Endodermal cell (in vitro differentiated cells): ENCODE results near the gene SERTM2. TPM values are rescaled to one million over a fixed set of nuclear protein-coding genes. Genes with fewer than 3 reads are reported as not detected.

Experiments used
- DNase-seq: peaks from one replicate; pipeline ENCODE4 v3.0.0-alpha.2; 2017
- H3K27ac ChIP-seq: 2 replicates; pipeline ENCODE4 v1.5.1; 2013; ENCODE audit warnings: mild to moderate bottlenecking, low read depth, low read length, moderate library complexity
- H3K27me3 ChIP-seq: 2 replicates; pipeline ENCODE4 v1.6.1; 2013; ENCODE audit warnings: mild to moderate bottlenecking, low read length, moderate library complexity; ENCODE audit not compliant: insufficient read depth, control insufficient read depth, poor library complexity, severe bottlenecking
- H3K36me3 ChIP-seq: 2 replicates; pipeline ENCODE4 v1.7.0; 2013; ENCODE audit warnings: mild to moderate bottlenecking, low read length, moderate library complexity; ENCODE audit not compliant: control insufficient read depth, insufficient read depth
- H3K4me1 ChIP-seq: one replicate; pipeline ENCODE4 v1.7.0; 2013; ENCODE audit warnings: low read length; ENCODE audit not compliant: control insufficient read depth, insufficient read depth
- H3K4me3 ChIP-seq: 2 replicates; pipeline ENCODE4 v1.5.1; 2013; ENCODE audit warnings: mild to moderate bottlenecking, low read length, moderate library complexity
- H3K9ac ChIP-seq: 2 replicates; pipeline ENCODE4 v1.6.1; 2013; ENCODE audit warnings: mild to moderate bottlenecking, low read length, moderate library complexity; ENCODE audit not compliant: poor library complexity, severe bottlenecking; ENCODE audit errors: extremely low read depth
- H3K9me3 ChIP-seq: 2 replicates; pipeline ENCODE4 v1.6.1; 2013; ENCODE audit warnings: mild to moderate bottlenecking, low read length, moderate library complexity; ENCODE audit not compliant: control insufficient read depth
- H3K27ac Mint-ChIP-seq: 2 replicates; pipeline ENCODE4 v1.8.0; 2020; ENCODE audit warnings: mixed read lengths
- H3K27me3 Mint-ChIP-seq: 2 replicates; pipeline ENCODE4 v1.8.0; 2021; ENCODE audit warnings: mild to moderate bottlenecking, mixed read lengths; ENCODE audit not compliant: insufficient read depth
- H3K36me3 Mint-ChIP-seq: 2 replicates; pipeline ENCODE4 v1.8.0; 2020; ENCODE audit warnings: low read depth, mixed read lengths
- H3K4me1 Mint-ChIP-seq: 2 replicates; pipeline ENCODE4 v1.8.0; 2020; ENCODE audit warnings: mixed read lengths
- H3K4me3 Mint-ChIP-seq: 2 replicates; pipeline ENCODE4 v1.8.0; 2020; ENCODE audit warnings: mild to moderate bottlenecking, moderate library complexity, mixed read lengths
- H3K9me3 Mint-ChIP-seq: 2 replicates; pipeline ENCODE4 v1.8.0; 2020; ENCODE audit warnings: mild to moderate bottlenecking, mixed read lengths
- CTCF ChIP-seq: fragments of 200-600 bp; sonication (generic); conservative IDR thresholded peaks from 2 replicates; pipeline ENCODE4 v1.5.0; 2021; ENCODE audit warnings: antibody characterized with exemption, mild to moderate bottlenecking
- WGBS, 2 experiments: methylation state at CpG; one replicate each; pipeline versions ENCODE4 v1.1.5 to v1.1.7; 2013; ENCODE audit warnings: missing lambda C conversion rate in 2 of 2, mixed read lengths in 1 of 2; ENCODE audit not compliant: insufficient coverage in 1 of 2, insufficient read length in 1 of 2; 5-methylcytosine and 5-hydroxymethylcytosine counted together
- total RNA-seq, 2 donors: library from RNA; stranded (reverse); fragmentation: NEBNext Ultra II Directional in 1 of 2; extraction: Animal tissue kit (Norgen Biotek cat#: 25700) in 1 of 2; gene quantifications; 2 replicates in 1 of 2; 3 replicates in 1 of 2; pipeline ENCODE4 v1.2.1, GENCODE V29; 2021

The SERTM2 gene
- total RNA-seq, 2 donors from 2014 or later = 0.40 TPM; not detected in 1

- Histone ChIP-seq H3K36me3 (no peaks in the 10 kb centered on the region), H3K27ac (no peak overlapping the region), H3K9ac (no peak overlapping the region), H3K27me3 (no peaks in the 10 kb centered on the region), H3K4me3 (no peak overlapping the region), H3K4me1 (no peaks in the 10 kb centered on the region), H3K9me3 (no peaks in the 10 kb centered on the region)
- no peak overlapping the region for H3K4me3 Mint-ChIP-seq
- TF ChIP-seq CTCF = no peak
- H3K27me3 Mint-ChIP-seq = no peaks in the 10 kb centered on the region
- DNase-seq = no peak
- H3K36me3 Mint-ChIP-seq = no peaks in the 10 kb centered on the region
- WGBS, 2 experiments = 100% methylated on average over 2 of the region's 2 CpGs; no CpG with 5 or more reads in 1 of the 2 experiments
- H3K9me3 Mint-ChIP-seq = peaks cover 13% of the 10 kb centered on the region
- H3K4me1 Mint-ChIP-seq = no peaks in the 10 kb centered on the region
- H3K27ac Mint-ChIP-seq = no peak overlapping the region
Observed at GRCh38 chrX:111470681-111471403, 40.6 kb upstream of the SERTM2 start.

- DNase-seq = no peak
- Mint-ChIP-seq H3K36me3 (no peaks in the 10 kb centered on the region), H3K9me3 (peaks cover 8% of the 10 kb centered on the region), H3K4me3 (no peak overlapping the region), H3K4me1 (peaks cover 4% of the 10 kb centered on the region), H3K27me3 (no peaks in the 10 kb centered on the region), H3K27ac (no peak overlapping the region)
- no peak for TF ChIP-seq CTCF
- Histone ChIP-seq H3K27me3 (no peaks in the 10 kb centered on the region), H3K9ac (no peak overlapping the region), H3K4me1 (no peaks in the 10 kb centered on the region), H3K9me3 (no peaks in the 10 kb centered on the region), H3K36me3 (no peaks in the 10 kb centered on the region), H3K27ac (no peak overlapping the region), H3K4me3 (no peak overlapping the region)
Observed at GRCh38 chrX:111481896-111482295, 29.5 kb upstream of the SERTM2 start.

GRCh38 chrX:111483135-111483534 lies 28.3 kb upstream of the SERTM2 start:
- DNase-seq = no peak
- no peaks in the 10 kb centered on the region for H3K27me3 Mint-ChIP-seq
- peaks cover 8% of the 10 kb centered on the region for H3K9me3 Mint-ChIP-seq
- H3K27me3 ChIP-seq = no peaks in the 10 kb centered on the region
- H3K27ac Mint-ChIP-seq = no peak overlapping the region
- H3K9ac ChIP-seq = no peak overlapping the region
- WGBS, 2 experiments = 71 to 83% methylated on average over 1 to 2 of the region's 2 CpGs
- H3K4me3 Mint-ChIP-seq = no peak overlapping the region
- H3K4me1 Mint-ChIP-seq = peaks cover 7% of the 10 kb centered on the region
- no peaks in the 10 kb centered on the region for H3K36me3 ChIP-seq
- no peaks in the 10 kb centered on the region for H3K9me3 ChIP-seq
- TF ChIP-seq CTCF = no peak
- H3K27ac ChIP-seq = no peak overlapping the region
- H3K36me3 Mint-ChIP-seq = no peaks in the 10 kb centered on the region
- H3K4me3 ChIP-seq = no peak overlapping the region
- H3K4me1 ChIP-seq = no peaks in the 10 kb centered on the region
